Gastrocnemius medialis (tissue), 4 donors: ENCODE data around the gene TTC23.

Source experiments
- POLR2A ChIP-seq, 2 donors: fragments of 450-650 bp; IDR thresholded peaks; one replicate each; pipeline ENCODE4 v1.6.1; 2017; ENCODE audit warnings: antibody characterized with exemption in 2 of 2, mild to moderate bottlenecking in 2 of 2, moderate library complexity in 2 of 2
- TF ChIP-seq, protein P1 (sequence below), 5 experiments: fragments of 450-650 bp in 3 of 5; fragments of 200-600 bp in 2 of 5; sonication (generic) in 2 of 5; IDR thresholded peaks in 4 of 5; conservative IDR thresholded peaks in 1 of 5; 1 replicate in 4 of 5; 2 replicates in 1 of 5; pipeline ENCODE4 v1.5.1; 2016 to 2019; ENCODE audit warnings: antibody characterized with exemption in 5 of 5, mild to moderate bottlenecking in 3 of 5, moderate library complexity in 3 of 5

DNA sequence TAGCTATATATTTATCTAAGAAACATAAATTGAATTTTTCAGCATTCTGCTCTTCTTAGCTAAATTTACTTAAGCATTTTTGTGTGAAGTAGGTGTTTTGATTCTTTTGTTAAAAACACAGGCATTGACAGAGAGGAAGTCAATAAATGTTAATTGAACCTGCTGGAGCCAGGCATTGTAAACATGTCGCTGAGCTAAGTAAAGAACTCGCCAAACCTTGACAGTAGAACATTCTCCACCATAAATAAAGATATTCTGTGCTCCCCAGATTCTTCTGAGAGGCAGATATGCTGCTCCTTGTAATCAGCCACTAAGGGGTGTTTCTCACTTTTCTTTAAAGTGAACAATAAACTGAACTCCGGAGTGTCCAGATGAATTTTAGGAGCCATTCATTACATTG lies 106.1 kb downstream of the TTC23 start:
- TF ChIP-seq, protein P1, sequence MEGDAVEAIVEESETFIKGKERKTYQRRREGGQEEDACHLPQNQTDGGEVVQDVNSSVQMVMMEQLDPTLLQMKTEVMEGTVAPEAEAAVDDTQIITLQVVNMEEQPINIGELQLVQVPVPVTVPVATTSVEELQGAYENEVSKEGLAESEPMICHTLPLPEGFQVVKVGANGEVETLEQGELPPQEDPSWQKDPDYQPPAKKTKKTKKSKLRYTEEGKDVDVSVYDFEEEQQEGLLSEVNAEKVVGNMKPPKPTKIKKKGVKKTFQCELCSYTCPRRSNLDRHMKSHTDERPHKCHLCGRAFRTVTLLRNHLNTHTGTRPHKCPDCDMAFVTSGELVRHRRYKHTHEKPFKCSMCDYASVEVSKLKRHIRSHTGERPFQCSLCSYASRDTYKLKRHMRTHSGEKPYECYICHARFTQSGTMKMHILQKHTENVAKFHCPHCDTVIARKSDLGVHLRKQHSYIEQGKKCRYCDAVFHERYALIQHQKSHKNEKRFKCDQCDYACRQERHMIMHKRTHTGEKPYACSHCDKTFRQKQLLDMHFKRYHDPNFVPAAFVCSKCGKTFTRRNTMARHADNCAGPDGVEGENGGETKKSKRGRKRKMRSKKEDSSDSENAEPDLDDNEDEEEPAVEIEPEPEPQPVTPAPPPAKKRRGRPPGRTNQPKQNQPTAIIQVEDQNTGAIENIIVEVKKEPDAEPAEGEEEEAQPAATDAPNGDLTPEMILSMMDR (IDR thresholded peaks at IDR 0.05 in 4 of 5, conservative IDR thresholded peaks at IDR 0.05 in 1 of 5): no peak
- TF ChIP-seq POLR2A (IDR thresholded peaks at IDR 0.05): no peak
